ENCODE data around the gene ZNF432.

DNA sequence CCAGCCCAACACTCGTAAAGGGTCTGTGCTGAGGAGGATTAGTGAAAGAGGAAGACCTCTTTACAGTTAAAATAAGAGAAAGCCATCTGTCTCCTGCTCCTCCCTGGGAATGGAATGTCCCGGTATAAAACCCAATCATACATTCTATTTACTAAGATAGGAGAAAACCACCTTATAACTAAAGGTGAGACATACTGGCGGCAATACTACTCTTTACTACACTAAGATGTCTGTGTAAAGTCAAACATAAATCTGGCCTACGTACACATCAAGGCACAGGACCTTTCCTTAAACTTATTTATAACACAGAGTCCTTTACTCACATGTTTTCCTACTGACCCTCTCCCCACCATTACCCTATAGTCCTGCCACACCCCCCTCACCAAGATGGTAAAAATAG is 65.3 kb downstream of the ZNF432 start:
- TF ChIP-seq CTCF (IDR thresholded peaks at IDR 0.05; ENCODE audit: extremely low read depth in 1 of 2, insufficient read depth in 1 of 2, low read depth in 1 of 2, low read length in 2 of 2): no peak
- no peak for TF ChIP-seq POLR2AphosphoS5 (IDR thresholded peaks at IDR 0.05; ENCODE audit: insufficient read depth, low read depth, low read length)
- TF ChIP-seq POLR2A (IDR thresholded peaks at IDR 0.05; ENCODE audit: low read depth, low read length): no peak
- TF ChIP-seq FOS (IDR thresholded peaks at IDR 0.05; ENCODE audit: borderline replicate concordance, insufficient read depth, low read length): no peak

All from endothelial cell of umbilical vein (primary cell).